Panc1 (cell line): ENCODE data around the gene NT5DC3. TPM values are rescaled to one million over a fixed set of nuclear protein-coding genes. Genes with fewer than 3 reads are reported as not detected.

Experiments used
- ATAC-seq: fragments of 200-7000 bp; cut with Tn5 transposase; 2 replicates; pipeline ENCODE4 v1.9.1; 2020; ENCODE audit warnings: mild to moderate bottlenecking, moderate library complexity
- BruUV-seq: library from RNA; stranded (reverse); fragments of 400-500 nt; replicated peaks from 2 replicates; lab custom pipeline; 2021; lab: Mats Ljungman, UMichigan
- CTCF ChIA-PET: fragments of 300-600 bp; sonication (Branson Sonifier 250); formaldehyde crosslinking; loops from one replicate; lab custom pipeline; 2022; ENCODE audit warnings: antibody characterized with exemption; lab: Charles Lee
- POLR2A ChIA-PET: fragments of 300-600 bp; sonication (Branson Sonifier 250); formaldehyde crosslinking; loops from one replicate; lab custom pipeline; 2022; ENCODE audit warnings: antibody characterized with exemption; lab: Charles Lee
- DNase-seq: peaks from one replicate; pipeline ENCODE4 v3.0.0-alpha.2; 2010; ENCODE audit warnings: low read depth, low spot score
- H3K27ac ChIP-seq: 2 replicates; pipeline ENCODE4 v1.5.1; 2011; ENCODE audit warnings: mild to moderate bottlenecking, low read length, inconsistent platforms
- H3K27me3 ChIP-seq: fragments of 200-500 bp; sonication (Bioruptor generic); 2 replicates; pipeline ENCODE4 v1.6.0; 2014; ENCODE audit warnings: low read length, inconsistent platforms; ENCODE audit not compliant: control insufficient read depth, insufficient read depth
- H3K36me3 ChIP-seq: fragments of 200-500 bp; sonication (Bioruptor generic); 2 replicates; pipeline ENCODE4 v1.5.1; 2014; ENCODE audit warnings: inconsistent platforms, mild to moderate bottlenecking, low read length, moderate library complexity; ENCODE audit not compliant: control insufficient read depth, insufficient read depth
- H3K4me1 ChIP-seq: 2 replicates; pipeline ENCODE4 v1.5.1; 2011; ENCODE audit warnings: inconsistent platforms, mild to moderate bottlenecking, low read length, moderate library complexity; ENCODE audit not compliant: control insufficient read depth, insufficient read depth
- H3K4me3 ChIP-seq, 2 experiments: 2 replicates each; pipeline ENCODE4 v1.5.1; 2011 to 2012; ENCODE audit warnings: low read depth in 2 of 2, low read length in 2 of 2, mild to moderate bottlenecking in 2 of 2, inconsistent platforms in 1 of 2, moderate library complexity in 1 of 2
- H3K9me3 ChIP-seq: fragments of 200-500 bp; sonication (Bioruptor generic); 2 replicates; pipeline ENCODE4 v1.5.1; 2014; ENCODE audit warnings: low read depth, mild to moderate bottlenecking, inconsistent platforms, low read length, moderate library complexity; ENCODE audit not compliant: control insufficient read depth, insufficient read depth
- CTCF ChIP-seq: fragments of 450-650 bp; IDR thresholded peaks from 2 replicates; pipeline ENCODE4 v1.5.1; 2017; ENCODE audit warnings: mild to moderate bottlenecking
- POLR2AphosphoS5 ChIP-seq: IDR thresholded peaks from 2 replicates; pipeline ENCODE4 v1.6.1; 2012; ENCODE audit warnings: mild to moderate bottlenecking, low read depth, low read length, moderate library complexity
- REST ChIP-seq, 2 experiments: IDR thresholded peaks; 2 replicates each; pipeline ENCODE4 v1.6.1; 2011 to 2012; ENCODE audit warnings: low read depth in 2 of 2, control low read depth in 1 of 2, low read length in 1 of 2, mild to moderate bottlenecking in 1 of 2, moderate library complexity in 1 of 2; ENCODE audit not compliant: insufficient read depth in 1 of 2
- SIN3A ChIP-seq: IDR thresholded peaks from 2 replicates; pipeline ENCODE4 v1.6.1; 2012; ENCODE audit warnings: low read depth, mild to moderate bottlenecking, low read length, moderate library complexity, borderline replicate concordance; ENCODE audit not compliant: insufficient read depth
- TCF7L2 ChIP-seq: IDR thresholded peaks from 2 replicates; pipeline ENCODE4 v1.6.1; 2011; ENCODE audit warnings: mild to moderate bottlenecking, low read depth, low read length, inconsistent platforms
- in situ Hi-C: cut with HindIII; loops from 2 replicates; pipeline ENCODE4 v1.10.0; 2016; ENCODE audit warnings: low sequenced_read_pairs, low pct_unique_long_range_greater_than_20kb
- intact Hi-C: fragments of 100-400 bp; cut with micrococcal nuclease; formaldehyde crosslinking; loops from one replicate; pipeline ENCODE4 v1.10.0; 2022; ENCODE audit not compliant: unreplicated experiment
- total RNA-seq: library from RNA; stranded (reverse); gene quantifications from one replicate; pipeline ENCODE4 v1.2.1, GENCODE V29; 2021; ENCODE audit not compliant: unreplicated experiment

Gene NT5DC3
- total RNA-seq, 1 experiment from 2014 or later, result 24.9 TPM

GRCh38 chr12:103852498-103852997 is 11.5 kb upstream of the NT5DC3 start:
- H3K27ac ChIP-seq, result no peak overlapping the region

GRCh38 chr12:103851127-103851526 is 10.1 kb upstream of the NT5DC3 start:
- in situ Hi-C loops, result no loop called here
- ATAC-seq (no peak), DNase-seq (no peak)
- BruUV-seq, result no TSS peak
- Histone ChIP-seq H3K27me3 (no peaks in the 10 kb centered on the region), H3K4me1 (peaks cover 4% of the 10 kb centered on the region; the same call in 1 of the 2 replicates), H3K36me3 (no peaks in the 10 kb centered on the region), H3K27ac (no peak overlapping the region), H3K4me3 (no peak overlapping the region), H3K9me3 (no peaks in the 10 kb centered on the region)
- CTCF ChIA-PET, result no interaction called here
- intact Hi-C loops, result no loop called here
- POLR2A ChIA-PET, result interaction anchor here (0.6 kb wide), 1 partner anchor 251 kb away, joined by 4 read pairs; no protein-coding TSS in a partner anchor
- TF ChIP-seq SIN3A (no peak), CTCF (no peak), REST (IDR thresholded peaks at IDR 0.05; ENCODE audit: insufficient read depth in 1 of 2, low read depth in 2 of 2, low read length in 1 of 2) (no peak)

More at GRCh38 chr12:103852498-103852997, 11.5 kb upstream of the NT5DC3 start:
- Histone ChIP-seq H3K27me3 (no peaks in the 10 kb centered on the region), H3K4me3 (no peak overlapping the region), H3K4me1 (no peaks in the 10 kb centered on the region), H3K9me3 (no peaks in the 10 kb centered on the region), H3K36me3 (no peaks in the 10 kb centered on the region)
- TF ChIP-seq TCF7L2, result no peak
- TF ChIP-seq REST (IDR thresholded peaks at IDR 0.05; ENCODE audit: insufficient read depth in 1 of 2, low read depth in 2 of 2, low read length in 1 of 2), result no peak
- no peak for TF ChIP-seq CTCF
- no peak for TF ChIP-seq POLR2AphosphoS5
- no peak for TF ChIP-seq SIN3A
- in situ Hi-C loops, result no loop called here
- ATAC-seq (no peak), DNase-seq (no peak)
- intact Hi-C loops, result no loop called here
- ChIA-PET POLR2A (no interaction called here), CTCF (interaction anchor here (0.6 kb wide), 1 partner anchor 18 kb away, joined by 4 read pairs; no protein-coding TSS in a partner anchor)
- no TSS peak for BruUV-seq
